Prostate gland (tissue), 2 donors: Measurements from ENCODE around the gene KCNK15. TPM values are rescaled to one million over a fixed set of nuclear protein-coding genes. Genes with fewer than 3 reads are reported as not detected.

Experiments
- DNase-seq: peaks from one replicate; pipeline ENCODE4 v3.0.0-alpha.2; 2019; ENCODE audit warnings: low spot score
- H3K27ac ChIP-seq, 2 donors: fragments of 200-600 bp; sonication (generic); 2 replicates each; pipeline ENCODE4 v1.5.1; 2017 to 2019
- H3K27me3 ChIP-seq: fragments of 200-600 bp; sonication (generic); replicated peaks from 2 replicates; pipeline ENCODE4 v1.5.1; 2019; ENCODE audit not compliant: insufficient read depth
- H3K36me3 ChIP-seq, 2 donors: fragments of 200-600 bp; sonication (generic); 1 replicate in 1 of 2; 2 replicates in 1 of 2; pipeline versions ENCODE4 v1.5.1 to v1.8.1; 2017 to 2019
- H3K4me1 ChIP-seq: fragments of 200-600 bp; sonication (generic); replicated peaks from 2 replicates; pipeline ENCODE4 v1.5.1; 2019
- H3K4me3 ChIP-seq, 2 donors: fragments of 200-600 bp; sonication (generic); 2 replicates each; pipeline ENCODE4 v1.5.1; 2017 to 2019
- H3K9me3 ChIP-seq: fragments of 200-600 bp; sonication (generic); 2 replicates; pipeline ENCODE4 v1.5.1; 2017
- CTCF ChIP-seq, 4 experiments: fragments of 200-600 bp in 2 of 4; fragments of 450-650 bp in 2 of 4; sonication (generic) in 2 of 4; IDR thresholded peaks; 1 replicate in 3 of 4; 2 replicates in 1 of 4; pipeline ENCODE4 v1.5.1; 2016 to 2019; ENCODE audit warnings: antibody characterized with exemption in 4 of 4, mild to moderate bottlenecking in 2 of 4, moderate library complexity in 2 of 4
- POLR2A ChIP-seq: fragments of 450-650 bp; IDR thresholded peaks from one replicate; pipeline ENCODE4 v1.6.1; 2016; ENCODE audit warnings: antibody characterized with exemption, mild to moderate bottlenecking
- POLR2AphosphoS5 ChIP-seq: sonication (generic); formaldehyde crosslinking; IDR thresholded peaks from one replicate; pipeline ENCODE4 v1.6.1; 2017; ENCODE audit warnings: antibody characterized with exemption
- WGBS: methylation state at CpG from one replicate; pipeline ENCODE4 v1.1.5; 2018; 5-methylcytosine and 5-hydroxymethylcytosine counted together
- intact Hi-C: fragments of 100-400 bp; cut with DNase I; formaldehyde crosslinking; loops from one replicate; pipeline ENCODE4 v1.14.2; 2022
- total RNA-seq, 2 donors: library from RNA; depleted of rRNA; stranded (reverse); fragments of >200 nt; gene quantifications; one replicate each; pipeline ENCODE4 v1.1.0, GENCODE V29; 2016

The KCNK15 gene
- total RNA-seq, 2 donors from 2014 or later, result 1.5 to 16.1 TPM

GRCh38 chr20:44780226-44780625 lies 34.6 kb downstream of the KCNK15 start:
- Histone ChIP-seq H3K36me3 (no peaks in the 10 kb centered on the region), H3K4me3 (no peak overlapping the region), H3K4me1 (no peaks in the 10 kb centered on the region), H3K27ac (no peak overlapping the region), H3K27me3 (no peaks in the 10 kb centered on the region), H3K9me3 (no peaks in the 10 kb centered on the region)
- 27% methylated on average over 5 of the region's 5 CpGs for WGBS
- intact Hi-C loops, result no loop called here
- no peak for TF ChIP-seq POLR2A
- no peak for TF ChIP-seq POLR2AphosphoS5
- TF ChIP-seq CTCF (IDR thresholded peaks at IDR 0.05), result no peak
- no peak for DNase-seq

- 90% methylated on average over 3 of the region's 3 CpGs for WGBS
- intact Hi-C loops, result no loop called here
- no peaks in the 10 kb centered on the region for H3K9me3 ChIP-seq
- no peak for TF ChIP-seq POLR2A
- TF ChIP-seq CTCF (IDR thresholded peaks at IDR 0.05), result no peak
- no peak for TF ChIP-seq POLR2AphosphoS5
- DNase-seq, result no peak
- H3K4me3 ChIP-seq, result no peak overlapping the region
- no peaks in the 10 kb centered on the region for H3K36me3 ChIP-seq
- H3K27me3 ChIP-seq, result no peaks in the 10 kb centered on the region
- no peak overlapping the region for H3K27ac ChIP-seq
- no peaks in the 10 kb centered on the region for H3K4me1 ChIP-seq
These were observed 35.5 kb downstream of the KCNK15 start for GRCh38 chr20:44781118-44781517.

- 92% methylated on average over 3 of the region's 3 CpGs for WGBS
- intact Hi-C loops, result no loop called here
These were observed 36.1 kb downstream of the KCNK15 start for GRCh38 chr20:44781791-44782190.

GRCh38 chr20:44784688-44785087 lies 39.0 kb downstream of the KCNK15 start:
- no peaks in the 10 kb centered on the region for H3K9me3 ChIP-seq
- H3K27ac ChIP-seq, result no peak overlapping the region
- intact Hi-C loops, result no loop called here
- no peak overlapping the region for H3K4me3 ChIP-seq
- no peaks in the 10 kb centered on the region for H3K4me1 ChIP-seq
- WGBS, result 89% methylated on average over 1 of the region's 1 CpG
- H3K27me3 ChIP-seq, result no peaks in the 10 kb centered on the region
- TF ChIP-seq POLR2AphosphoS5 (no peak), CTCF (IDR thresholded peaks at IDR 0.05) (no peak), POLR2A (no peak)
- H3K36me3 ChIP-seq, result no peaks in the 10 kb centered on the region
- no peak for DNase-seq

More at GRCh38 chr20:44781791-44782190, 36.1 kb downstream of the KCNK15 start:
- Histone ChIP-seq H3K4me3 (no peak overlapping the region), H3K36me3 (no peaks in the 10 kb centered on the region), H3K27me3 (no peaks in the 10 kb centered on the region), H3K27ac (no peak overlapping the region), H3K4me1 (no peaks in the 10 kb centered on the region), H3K9me3 (no peaks in the 10 kb centered on the region)
- TF ChIP-seq POLR2AphosphoS5 (no peak), POLR2A (no peak), CTCF (IDR thresholded peaks at IDR 0.05) (no peak)
- DNase-seq, result no peak

GRCh38 chr20:44785768-44786167 lies 40.1 kb downstream of the KCNK15 start:
- intact Hi-C loops, result no loop called here

More at GRCh38 chr20:44785768-44786167, 40.1 kb downstream of the KCNK15 start:
- H3K27me3 ChIP-seq, result no peaks in the 10 kb centered on the region
- H3K9me3 ChIP-seq, result no peaks in the 10 kb centered on the region
- WGBS, result 30% methylated on average over 1 of the region's 1 CpG
- H3K36me3 ChIP-seq, result no peaks in the 10 kb centered on the region
- no peak overlapping the region for H3K27ac ChIP-seq
- H3K4me3 ChIP-seq, result no peak overlapping the region
- no peaks in the 10 kb centered on the region for H3K4me1 ChIP-seq
- no peak for DNase-seq
- TF ChIP-seq POLR2A (no peak), POLR2AphosphoS5 (no peak), CTCF (IDR thresholded peaks at IDR 0.05) (no peak)
